ENCODE measurements around the gene SLC44A3. TPM values are rescaled to one million over a fixed set of nuclear protein-coding genes. Genes with fewer than 3 reads are reported as not detected.

SLC44A3 gene
- total and polyA plus RNA-seq, 11 donors, result 1.3 to 8.8 (median 5.8) TPM

- no peak for ATAC-seq
- Histone ChIP-seq H3K4me1 (peaks cover 0 to 24% (median 6%) of the 10 kb centered on the region in 12 donors), H3K27me3 (peaks cover 0 to 34% (median 0%) of the 10 kb centered on the region in 9 donors), H3K4me3 (no peak overlapping the region), H3K27ac (no peak overlapping the region), H3K9me3 (no peaks in the 10 kb centered on the region), H3K36me3 (peaks cover 0 to 6% (median 0%) of the 10 kb centered on the region in 9 donors)
- no peak for TF ChIP-seq POLR2A (IDR thresholded peaks at IDR 0.05)
- TF ChIP-seq CTCF (IDR thresholded peaks at IDR 0.05), result no peak
- 67 to 82% (median 69%) methylated on average over 3 of the region's 3 CpGs for WGBS, 4 donors
- intact Hi-C loops (cut with DNase I), result no loop called here
- no peak for DNase-seq
These were observed 3.0 kb downstream of the SLC44A3 start for GRCh38 chr1:94823116-94823515.

GRCh38 chr1:94825936-94826335 is 5.8 kb downstream of the SLC44A3 start:
- DNase-seq, result no peak
- 86 to 91% (median 89%) methylated on average over 2 of the region's 2 CpGs for WGBS, 4 donors
- TF ChIP-seq POLR2A (IDR thresholded peaks at IDR 0.05) (no peak), CTCF (IDR thresholded peaks at IDR 0.05) (no peak)

GRCh38 chr1:94827434-94827833 is 7.3 kb downstream of the SLC44A3 start:
- DNase-seq (no peak), ATAC-seq (no peak)
- no peak overlapping the region for H3K4me3 ChIP-seq
- H3K36me3 ChIP-seq, result peaks cover 0 to 18% (median 0%) of the 10 kb centered on the region in 9 donors
- no peak for TF ChIP-seq POLR2A (IDR thresholded peaks at IDR 0.05)
- TF ChIP-seq CTCF (IDR thresholded peaks at IDR 0.05), result no peak
- no peaks in the 10 kb centered on the region for H3K4me1 ChIP-seq
- intact Hi-C loops (cut with DNase I), result no loop called here
- H3K9me3 ChIP-seq, result no peaks in the 10 kb centered on the region
- no peak overlapping the region for H3K27ac ChIP-seq
- 92 to 98% (median 94%) methylated on average over 4 of the region's 4 CpGs for WGBS, 4 donors
- H3K27me3 ChIP-seq, result peaks cover 0 to 3% (median 0%) of the 10 kb centered on the region in 9 donors

More at GRCh38 chr1:94825936-94826335, 5.8 kb downstream of the SLC44A3 start:
- Histone ChIP-seq H3K4me3 (no peak overlapping the region), H3K36me3 (peaks cover 0 to 18% (median 0%) of the 10 kb centered on the region in 9 donors), H3K4me1 (peaks cover 0 to 9% (median 0%) of the 10 kb centered on the region in 12 donors), H3K27me3 (peaks cover 0 to 18% (median 0%) of the 10 kb centered on the region in 9 donors), H3K27ac (no peak overlapping the region), H3K9me3 (no peaks in the 10 kb centered on the region)
- no peak for ATAC-seq
- intact Hi-C loops (cut with DNase I), result loop anchor here in 1 of 10 donors (2.0 kb wide), 1 partner anchor 19 kb away; no protein-coding TSS in a partner anchor

- Histone ChIP-seq H3K4me1 (no peaks in the 10 kb centered on the region), H3K36me3 (peaks cover 0 to 18% (median 0%) of the 10 kb centered on the region in 9 donors), H3K4me3 (no peak overlapping the region), H3K27me3 (no peaks in the 10 kb centered on the region), H3K27ac (no peak overlapping the region), H3K9me3 (no peaks in the 10 kb centered on the region)
- DNase-seq, result no peak
- intact Hi-C loops (cut with DNase I), result no loop called here
- TF ChIP-seq POLR2A (IDR thresholded peaks at IDR 0.05), result no peak
- no peak for TF ChIP-seq CTCF (IDR thresholded peaks at IDR 0.05)
- ATAC-seq, result no peak
These were observed 8.1 kb downstream of the SLC44A3 start for GRCh38 chr1:94828251-94828650.

Measured in heart left ventricle (tissue), 16 donors.